ENCODE measurements around the gene MRPL44.
A peak's percentile ranks its signal among the peaks of the same experiment; 100 is the strongest.

MRPL44 gene

GRCh38 chr2:223957092-223957851 is at the start of gene MRPL44:
Gene MRPL44 (plus strand): TSS chr2:223957463. CDS start chr2:223957473, 10 bp downstream.
- DNase-seq = peak; percentile 77

DNA sequence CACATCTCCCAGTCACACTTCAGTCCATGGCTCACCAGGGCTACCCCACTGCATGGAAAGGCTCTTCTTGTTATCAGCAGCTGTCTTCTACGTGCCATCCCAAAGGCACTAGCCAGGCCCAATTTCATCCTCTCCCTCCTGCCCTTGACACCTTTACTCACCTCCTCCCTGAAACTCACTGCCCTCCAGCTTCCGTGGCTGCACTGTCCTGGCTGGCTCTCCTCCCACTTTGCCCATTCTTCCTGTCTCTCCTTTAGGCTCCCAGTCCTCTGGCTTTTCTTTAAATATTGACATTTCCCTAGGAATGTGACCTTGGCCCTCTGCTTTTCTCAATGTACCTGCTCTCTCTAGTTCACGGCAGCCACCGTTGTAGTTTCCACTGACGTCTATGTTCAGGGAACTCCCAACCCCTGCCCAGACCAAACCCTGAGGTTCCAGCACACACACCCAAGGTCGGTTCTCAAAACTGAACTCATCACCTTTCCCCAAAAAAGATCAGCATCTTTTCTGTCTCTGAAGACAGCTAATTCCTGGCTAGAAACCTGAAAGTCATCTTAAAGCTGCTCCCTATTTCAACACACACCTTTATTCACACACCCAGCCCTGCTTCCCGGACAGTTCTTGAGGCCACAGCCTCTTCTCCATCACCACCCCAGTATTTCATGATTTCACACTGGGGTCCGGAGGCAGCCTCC is 48.8 kb upstream of the MRPL44 start:
- DNase-seq = no peak

- no peak for DNase-seq
These were observed 48.1 kb upstream of the MRPL44 start for GRCh38 chr2:223909001-223909741.

DNA sequence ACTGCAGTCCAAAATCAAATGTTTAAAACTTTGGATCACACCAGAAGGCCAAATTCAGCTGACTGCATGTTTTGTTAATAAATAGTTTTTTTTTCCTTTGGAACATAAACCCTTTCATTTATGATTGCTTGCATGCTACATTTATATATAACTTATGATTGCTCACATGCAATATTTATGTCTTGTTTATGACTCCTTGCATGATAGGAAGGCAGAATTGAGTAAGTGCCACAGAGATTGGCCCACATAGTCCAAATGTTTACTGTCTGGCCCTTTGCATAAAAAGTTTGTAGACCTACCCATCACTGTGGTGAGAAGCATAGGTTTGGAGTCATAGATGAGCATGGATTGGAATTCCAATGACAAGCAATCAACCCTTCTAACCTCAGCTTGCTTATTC is 42.9 kb upstream of the MRPL44 start:
- DNase-seq = no peak

- no peak for DNase-seq
These were observed 42.2 kb upstream of the MRPL44 start for GRCh38 chr2:223915071-223915470.

DNA sequence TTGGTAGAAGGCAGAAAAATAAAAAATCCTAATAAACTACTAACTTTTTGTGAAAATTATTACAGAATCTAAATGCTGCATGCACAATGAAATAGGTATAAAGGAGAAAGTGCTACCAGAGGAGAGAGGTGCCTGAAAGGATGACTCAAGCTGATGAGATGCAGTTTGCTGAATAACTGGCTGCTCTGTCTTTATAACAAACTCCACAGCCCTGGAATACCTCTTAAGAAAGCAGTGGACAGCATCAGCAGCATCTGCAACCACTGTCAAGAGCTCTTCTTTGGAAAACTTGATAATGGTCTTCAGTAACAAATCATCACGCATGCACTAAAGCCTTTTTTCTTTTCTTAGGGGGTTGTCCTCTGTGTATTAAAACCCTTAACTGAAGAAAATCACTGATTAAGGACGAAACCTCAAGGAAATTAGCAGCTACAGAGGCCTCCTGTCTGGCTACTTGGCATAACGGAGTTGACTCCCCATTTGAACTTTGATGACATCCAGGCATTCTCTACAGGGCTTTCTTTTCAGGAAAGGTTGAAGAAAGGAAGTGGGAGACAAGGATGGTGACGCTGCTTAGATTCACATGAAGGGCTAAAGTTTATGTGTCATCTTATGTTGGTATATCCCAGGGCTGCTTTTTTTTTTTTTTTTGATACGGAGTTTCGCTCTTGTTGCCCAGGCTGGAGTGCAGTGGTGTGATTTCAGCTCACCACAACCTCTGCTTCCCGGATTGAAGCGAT is 40.9 kb upstream of the MRPL44 start:
- DNase-seq = no peak

DNA sequence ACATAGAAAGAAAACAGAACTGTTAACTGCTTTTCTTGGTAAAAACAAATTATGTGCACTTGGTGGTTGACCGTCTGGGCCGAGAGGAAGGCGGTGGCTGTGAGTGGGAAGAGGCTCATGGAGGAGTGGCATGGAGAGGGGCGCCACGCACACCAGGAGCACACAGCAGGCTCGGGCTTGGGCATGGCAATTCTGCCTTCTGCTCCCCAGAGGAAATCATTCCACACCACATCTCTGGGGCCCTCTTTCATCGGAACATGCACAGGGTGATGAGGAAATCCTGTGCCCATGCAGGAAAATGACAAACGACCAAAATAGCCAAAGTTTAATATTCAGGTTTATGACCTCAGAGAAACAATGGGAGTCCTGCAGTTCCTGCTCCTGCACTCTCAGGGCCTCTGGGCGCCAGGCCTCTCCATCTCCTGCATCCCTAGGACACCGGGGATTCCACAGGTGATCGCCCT is 38.6 kb upstream of the MRPL44 start:
- DNase-seq = no peak

DNA sequence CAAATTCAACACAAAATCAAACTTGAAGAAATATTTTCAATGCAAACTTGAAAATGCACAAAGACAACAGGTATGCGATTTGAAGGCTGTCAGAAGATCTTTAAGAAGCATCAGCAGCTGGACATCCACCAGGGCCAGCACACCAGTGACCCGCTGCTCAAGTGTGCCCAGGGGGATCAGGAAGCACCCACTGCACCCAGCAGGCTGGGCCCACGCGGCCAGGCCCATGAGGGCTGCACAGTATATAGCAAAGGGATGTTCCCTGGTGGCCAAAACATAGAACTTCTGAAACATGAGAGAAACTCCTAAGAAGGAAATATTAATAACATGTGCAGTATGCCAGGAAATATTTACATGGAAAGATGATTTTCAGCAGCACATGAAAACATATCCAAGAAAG is 37.2 kb upstream of the MRPL44 start:
- no peak for DNase-seq

GRCh38 chr2:223921204-223921603 is 36.1 kb upstream of the MRPL44 start:
- no peak for DNase-seq

DNA sequence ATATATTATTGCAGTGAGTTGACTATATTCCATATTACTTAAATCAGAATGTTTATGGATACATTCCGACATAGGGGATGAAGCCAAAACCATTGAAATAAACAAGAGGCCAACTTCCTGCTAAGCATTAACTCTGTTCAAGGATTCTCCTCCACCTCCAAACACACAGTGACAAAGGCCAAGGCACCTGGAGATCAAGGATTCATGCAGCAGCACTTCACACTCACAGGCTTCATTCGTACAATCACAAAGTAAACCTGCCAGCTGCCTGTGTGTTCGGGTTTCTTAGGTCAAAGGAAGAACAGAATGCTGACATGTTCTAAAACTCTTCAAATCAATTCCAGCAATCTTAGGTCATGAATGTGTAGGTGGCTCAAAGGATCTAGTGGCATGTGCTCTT is 35.0 kb upstream of the MRPL44 start:
- no peak for DNase-seq

DNA sequence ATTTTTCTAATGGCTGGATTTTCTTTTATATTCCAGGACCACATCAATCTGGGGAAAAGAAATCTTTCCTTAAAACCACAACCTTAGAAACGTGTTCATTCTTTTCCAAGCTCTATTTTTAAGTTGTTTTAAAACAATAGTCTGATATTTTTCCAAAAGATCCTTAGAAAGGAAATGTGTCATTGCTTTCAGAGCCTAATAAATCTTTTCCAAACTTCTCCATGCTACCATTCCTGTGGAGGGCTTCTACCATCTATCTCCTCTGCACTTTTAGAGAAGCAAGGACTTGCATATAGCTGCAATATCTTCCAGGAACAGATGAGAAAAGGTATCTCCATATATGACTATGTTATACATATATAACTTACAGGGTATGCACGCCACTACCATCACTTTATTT is 33.3 kb upstream of the MRPL44 start:
- DNase-seq = no peak

DNA sequence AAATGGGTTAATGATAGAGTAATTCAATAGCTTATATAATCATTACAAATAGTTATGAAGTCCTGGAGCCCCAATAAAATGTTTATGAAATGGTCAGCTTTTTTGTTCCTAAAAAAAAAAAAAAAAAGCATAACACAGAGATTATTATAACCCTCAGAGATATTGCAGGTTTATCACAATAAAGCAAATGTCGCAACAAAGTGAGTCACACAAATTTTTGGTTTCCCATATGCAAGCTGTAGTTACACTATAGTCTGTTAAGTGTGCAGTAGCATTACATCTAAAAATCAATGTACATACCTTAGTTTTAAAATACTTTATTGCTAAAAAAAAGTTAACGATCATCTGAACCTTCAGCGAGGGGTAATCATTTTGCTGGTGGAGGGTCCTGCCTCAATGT is 32.2 kb upstream of the MRPL44 start:
- no peak for DNase-seq

DNA sequence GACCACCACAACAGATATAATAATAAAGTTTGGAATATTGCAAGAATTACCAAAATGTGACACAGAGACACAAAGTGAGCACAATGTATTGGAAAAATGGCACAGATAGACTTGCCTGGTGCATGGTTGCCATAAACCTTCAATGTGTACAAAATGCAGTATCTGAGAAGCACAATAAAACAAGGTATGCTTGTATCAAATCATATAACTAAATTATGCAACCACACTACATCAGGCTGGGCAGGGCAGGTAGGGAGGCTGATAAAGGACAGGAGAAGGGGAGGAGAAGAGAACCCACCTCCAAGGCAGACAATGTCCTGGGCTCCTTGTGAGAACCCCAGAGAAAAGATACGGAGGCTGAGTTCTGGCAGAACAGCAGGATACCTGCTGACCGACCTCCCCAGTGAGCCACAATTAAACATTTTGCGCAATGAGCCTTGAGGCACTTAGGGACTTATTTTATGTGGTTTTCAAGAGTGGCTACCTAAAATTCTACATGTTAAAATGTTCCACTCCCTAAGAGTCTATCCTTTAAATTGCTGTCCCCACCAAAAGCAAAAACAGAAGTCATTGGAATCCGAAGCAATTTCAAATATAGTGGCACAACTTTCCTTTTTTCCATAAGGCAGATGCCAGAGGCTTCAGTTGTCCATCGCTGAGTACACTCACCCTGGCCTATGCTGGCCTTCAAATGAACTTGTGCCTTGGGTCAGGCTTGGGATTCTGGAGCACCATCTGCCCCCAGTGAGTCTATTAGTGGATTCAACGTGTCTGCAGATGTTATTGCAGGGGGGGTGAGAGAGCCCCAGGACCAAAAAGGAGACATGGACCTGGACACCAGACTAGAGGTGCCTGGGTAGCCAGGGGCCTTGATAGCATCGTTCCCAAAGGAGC is 28.9 kb upstream of the MRPL44 start:
- DNase-seq = no peak

DNA sequence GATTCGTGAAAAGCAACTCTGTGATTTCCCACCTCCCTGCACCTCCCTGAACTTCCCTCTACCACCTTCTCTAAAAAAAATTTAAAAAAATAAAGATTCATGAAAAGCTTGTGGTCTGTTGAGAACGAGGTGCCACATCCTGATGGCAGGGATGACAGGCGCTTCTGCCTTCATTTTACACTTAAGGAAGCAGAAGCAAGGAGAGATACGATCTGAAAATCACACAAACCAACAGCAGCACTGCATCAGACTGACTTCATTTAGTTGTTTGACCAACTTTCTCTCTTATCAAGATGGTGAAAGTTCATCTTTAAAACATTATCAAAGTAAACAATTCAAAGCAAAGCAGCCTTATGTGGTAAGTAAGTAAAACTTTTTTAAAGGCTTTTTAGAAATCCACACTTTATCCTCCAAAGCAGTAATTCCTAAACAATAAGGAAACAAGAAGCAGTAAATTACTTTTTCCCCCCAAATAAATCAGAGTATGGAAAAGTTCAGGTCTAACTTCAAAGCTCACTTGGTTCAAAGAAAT is 27.6 kb upstream of the MRPL44 start:
- DNase-seq = no peak

DNA sequence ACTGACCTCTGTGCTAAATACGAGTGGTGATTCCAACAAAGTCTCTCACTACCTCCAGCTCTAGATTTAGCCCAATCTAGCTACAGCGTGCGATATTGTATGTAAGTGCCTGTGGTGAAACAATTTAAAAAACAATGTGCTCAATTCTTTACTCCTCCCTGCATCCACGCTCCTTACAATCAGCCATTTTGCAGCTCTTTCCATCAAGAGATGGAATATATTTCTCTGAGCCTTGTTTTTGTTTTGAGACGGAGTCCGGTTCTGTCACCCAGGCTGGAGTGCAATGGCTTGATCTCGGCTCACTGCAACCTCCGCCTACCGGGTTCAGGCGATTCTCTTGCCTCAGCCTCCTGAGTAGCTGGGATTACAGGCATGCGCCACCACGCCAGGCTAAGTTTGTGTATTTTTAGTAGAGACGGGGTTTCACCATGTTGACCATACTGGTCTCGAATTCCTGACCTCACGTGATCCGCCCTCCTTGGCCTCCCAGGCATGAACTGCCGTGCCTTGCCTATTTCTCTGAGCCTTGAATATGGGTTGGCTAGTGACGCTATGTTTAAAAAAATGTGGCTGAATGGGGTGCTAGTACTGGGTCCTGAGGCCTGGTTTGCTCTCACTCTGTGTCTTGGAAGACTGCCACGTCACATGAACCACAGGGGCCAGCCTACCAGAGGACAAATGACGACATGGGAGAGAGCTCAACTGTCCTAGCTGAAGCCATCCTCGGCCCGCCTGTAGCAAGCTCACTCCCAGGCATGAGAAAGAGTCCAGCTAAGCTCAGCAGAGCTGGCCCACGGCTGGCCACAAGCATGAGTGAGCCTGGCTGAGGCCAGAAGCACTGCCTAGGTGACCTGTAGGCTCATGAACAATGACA is 26.9 kb upstream of the MRPL44 start:
- DNase-seq = no peak

DNA sequence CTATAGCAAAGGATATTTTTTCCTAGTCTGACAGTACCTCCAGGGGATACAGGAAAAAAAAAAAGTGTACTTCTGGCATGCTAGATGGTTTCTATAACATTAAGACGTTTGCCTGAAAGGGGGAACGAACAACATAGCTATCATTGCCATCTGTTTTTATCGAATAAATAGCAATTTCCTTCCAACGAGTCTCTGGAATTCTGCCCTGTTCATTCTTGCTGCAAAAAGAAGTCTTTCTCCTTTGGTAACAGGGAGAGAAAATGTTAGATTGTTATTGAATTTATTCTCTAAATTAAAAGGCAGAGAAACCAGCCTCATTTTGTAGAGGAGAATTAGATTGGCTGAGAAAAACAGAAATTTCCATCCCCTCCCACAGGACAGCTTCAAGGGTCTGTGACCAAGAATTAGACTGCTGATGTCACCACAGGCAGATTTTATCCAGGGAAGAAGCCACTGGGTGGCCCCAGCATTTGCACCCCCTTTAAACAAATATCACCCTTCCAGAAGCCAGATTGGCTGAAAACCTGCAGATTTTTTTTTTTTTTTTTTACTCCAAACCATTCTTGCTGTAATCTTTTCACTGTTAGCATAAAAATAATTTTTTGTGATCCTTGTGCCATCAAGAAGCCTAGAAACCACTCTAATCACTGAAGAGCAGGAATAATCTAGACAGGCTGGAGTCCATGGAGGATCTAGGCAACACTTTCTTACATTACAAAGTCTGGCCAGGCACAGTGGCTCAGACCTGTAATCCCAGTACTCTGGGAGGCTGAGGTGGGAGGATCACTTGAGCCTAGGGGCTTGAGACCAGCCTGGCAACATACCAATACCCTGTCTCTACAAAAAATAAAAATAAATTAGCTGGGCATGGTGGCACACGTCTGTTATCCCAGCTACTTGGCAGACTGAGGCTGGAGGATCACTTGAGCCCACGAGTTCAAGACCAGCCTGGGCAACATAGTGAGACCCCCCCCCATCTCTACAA is 24.2 kb upstream of the MRPL44 start:
- DNase-seq = no peak

GRCh38 chr2:223934870-223935269 is 22.4 kb upstream of the MRPL44 start:
- DNase-seq = no peak

- no peak for DNase-seq
These were observed 21.7 kb upstream of the MRPL44 start for GRCh38 chr2:223935459-223936125.

DNA sequence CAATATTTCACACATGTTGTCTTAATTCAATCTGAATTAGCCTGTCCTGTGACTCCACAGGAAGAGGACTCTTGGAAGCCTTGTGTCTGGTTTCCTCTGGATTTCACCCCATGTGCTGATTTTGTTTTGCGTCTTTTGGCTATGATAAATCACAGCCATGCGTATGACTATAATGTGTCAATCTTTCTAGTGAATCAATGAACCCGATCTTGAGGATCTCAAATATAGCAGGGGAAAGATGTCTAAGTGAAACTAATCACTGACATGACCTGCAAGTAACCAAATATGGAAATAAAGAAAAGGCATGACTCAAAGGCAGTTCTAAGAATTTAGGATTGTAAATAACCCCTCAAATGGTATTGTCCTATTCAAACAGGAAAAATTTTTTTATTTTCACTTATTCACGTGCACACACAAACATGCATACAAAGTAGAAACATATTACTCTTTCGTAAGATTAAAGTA is 20.4 kb upstream of the MRPL44 start:
- no peak for DNase-seq
